Stimulated activated naive CD8-positive, alpha-beta T cell treated with anti-CD3 and anti-CD28 coated beads, Interleukin-15, Interleukin-2, amounts not matched to agents 100 U/mL and 50 U/mL, for 24 hours (primary cell): ENCODE data around the gene FAM111A.

ENCODE experiments used
- ATAC-seq: fragments of 150-1000 bp; cut with Tn5 transposase; one replicate; pipeline ENCODE4 v1.10.0; 2021
- DNase-seq: peaks from one replicate; pipeline ENCODE4 v3.0.0; 2021

The FAM111A gene

GRCh38 chr11:59200423-59200746 is 57.7 kb downstream of the FAM111A start:
- peak; percentile 55 for ATAC-seq

GRCh38 chr11:59201353-59201752 is 58.7 kb downstream of the FAM111A start:
- ATAC-seq (no peak), DNase-seq (no peak)

More at GRCh38 chr11:59200423-59200746, 57.7 kb downstream of the FAM111A start:
- no peak for DNase-seq
